Fibroblast of lung (primary cell): ENCODE data around the gene ZSCAN32. TPM values are rescaled to one million over a fixed set of nuclear protein-coding genes. Genes with fewer than 3 reads are reported as not detected.
A peak's percentile ranks its signal among the peaks of the same experiment; 100 is the strongest.

Experiments
- DNase-seq, 2 donors: peaks; one replicate each; pipeline versions ENCODE4 v3.0.0 to v3.0.0-alpha.2; 2010; ENCODE audit warnings: low read depth in 2 of 2
- H2AFZ ChIP-seq: 2 replicates; pipeline ENCODE4 v1.5.1; 2012; ENCODE audit warnings: low read length, control low read depth, inconsistent platforms
- H3K27ac ChIP-seq: 2 replicates; pipeline ENCODE4 v1.5.1; 2011; ENCODE audit warnings: low read length, control low read depth; ENCODE audit not compliant: insufficient read depth
- H3K27me3 ChIP-seq: 2 replicates; pipeline ENCODE4 v1.5.1; 2011; ENCODE audit warnings: mild to moderate bottlenecking, low read length; ENCODE audit not compliant: control insufficient read depth, insufficient read depth
- H3K36me3 ChIP-seq: 2 replicates; pipeline ENCODE4 v1.5.1; 2011; ENCODE audit warnings: low read length; ENCODE audit not compliant: control insufficient read depth, insufficient read depth
- H3K4me1 ChIP-seq: 2 replicates; pipeline ENCODE4 v1.5.1; 2011; ENCODE audit warnings: low read length; ENCODE audit not compliant: control insufficient read depth, insufficient read depth; ENCODE audit errors: extremely low read depth
- H3K4me2 ChIP-seq: 2 replicates; pipeline ENCODE4 v1.5.1; 2011; ENCODE audit warnings: low read length, control low read depth; ENCODE audit not compliant: insufficient read depth; ENCODE audit errors: extremely low read depth
- H3K4me3 ChIP-seq, 4 experiments: fragments of 200-600 bp in 1 of 4; sonication (generic) in 1 of 4; replicated peaks in 1 of 4; 2 replicates each; pipeline ENCODE4 v1.5.1; 2011 to 2016; ENCODE audit warnings: low read length in 4 of 4, low read depth in 3 of 4, mild to moderate bottlenecking in 3 of 4, control low read depth in 2 of 4, inconsistent platforms in 1 of 4, mixed read lengths in 1 of 4; ENCODE audit not compliant: insufficient read depth in 1 of 4; ENCODE audit errors: control extremely low read depth in 1 of 4
- H3K79me2 ChIP-seq: 2 replicates; pipeline ENCODE4 v1.5.1; 2012; ENCODE audit warnings: mild to moderate bottlenecking, low read length, inconsistent platforms; ENCODE audit not compliant: control insufficient read depth, insufficient read depth
- H3K9ac ChIP-seq: 2 replicates; pipeline ENCODE4 v1.5.1; 2011; ENCODE audit warnings: mild to moderate bottlenecking, low read length, control low read depth; ENCODE audit not compliant: insufficient read depth
- H3K9me3 ChIP-seq: 2 replicates; pipeline ENCODE4 v1.5.1; 2012; ENCODE audit warnings: low read depth, low read length; ENCODE audit not compliant: control insufficient read depth, insufficient read depth
- H4K20me1 ChIP-seq: 2 replicates; pipeline ENCODE4 v1.5.1; 2011; ENCODE audit warnings: low read length; ENCODE audit not compliant: control insufficient read depth, insufficient read depth; ENCODE audit errors: extremely low read depth
- CTCF ChIP-seq, 2 donors: IDR thresholded peaks in 1 of 2; conservative IDR thresholded peaks in 1 of 2; 1 replicate in 1 of 2; 2 replicates in 1 of 2; pipeline ENCODE4 v1.5.1; 2011 to 2012; ENCODE audit warnings: low read length in 2 of 2, control low read depth in 1 of 2, inconsistent platforms in 1 of 2, low read depth in 1 of 2, mild to moderate bottlenecking in 1 of 2
- EZH2 ChIP-seq: IDR thresholded peaks from 2 replicates; pipeline ENCODE4 v1.5.1; 2012; ENCODE audit warnings: low read length, control low read depth, mild to moderate bottlenecking; ENCODE audit errors: missing control alignments
- polyA plus RNA-seq, 2 donors: library from polyadenylated mRNA; depleted of rRNA in 1 of 2; stranded (reverse) in 1 of 2; unstranded in 1 of 2; fragments of >200 nt; gene quantifications; 2 replicates each; pipeline ENCODE4 v1.2.1, GENCODE V29; 2011 to 2012; ENCODE audit warnings: missing spikeins in 1 of 2
- total RNA-seq: library from RNA; depleted of rRNA; stranded (reverse); fragments of >200 nt; gene quantifications from 2 replicates; pipeline ENCODE4 v1.2.1, GENCODE V29; 2014

ZSCAN32 gene
- total and polyA plus RNA-seq, 2 donors (not counting 1 experiment from before 2014, with no cell fraction given): 13.7 to 14.1 TPM

DNA sequence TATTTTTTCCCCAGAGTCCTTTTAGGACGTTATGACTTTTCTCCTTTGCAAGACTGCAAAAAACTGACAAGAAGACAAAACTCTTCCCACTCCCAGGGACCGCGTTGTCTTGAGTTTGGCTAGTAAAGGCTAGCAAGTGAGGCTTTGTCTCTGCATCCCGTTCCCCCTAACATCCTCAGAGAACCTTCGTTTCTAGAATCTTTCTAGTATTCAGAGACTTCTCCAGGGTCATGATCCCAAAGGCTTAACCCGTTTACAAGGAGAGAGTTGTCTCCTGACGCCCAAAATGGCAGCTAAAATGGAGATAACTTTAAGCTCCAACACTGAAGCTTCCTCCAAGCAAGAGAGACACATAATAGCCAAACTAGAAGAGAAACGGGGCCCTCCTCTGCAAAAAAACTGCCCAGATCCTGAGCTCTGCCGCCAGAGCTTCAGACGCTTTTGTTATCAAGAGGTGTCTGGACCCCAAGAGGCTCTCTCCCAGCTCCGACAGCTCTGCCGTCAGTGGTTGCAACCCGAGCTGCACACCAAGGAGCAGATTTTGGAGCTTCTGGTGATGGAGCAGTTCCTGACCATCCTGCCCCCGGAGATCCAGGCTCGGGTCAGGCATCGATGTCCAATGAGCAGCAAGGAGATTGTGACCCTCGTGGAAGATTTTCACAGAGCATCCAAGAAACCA is 1.1 kb upstream of the ZSCAN32 start:
- Histone ChIP-seq H3K27me3 (no peaks in the 10 kb centered on the region), H3K79me2 (peaks cover 12% of the 10 kb centered on the region), H2AFZ (peak overlapping the region; percentile 86), H3K4me1 (peaks cover 2% of the 10 kb centered on the region), H3K9ac (peak overlapping the region; percentile 78), H3K9me3 (no peaks in the 10 kb centered on the region), H4K20me1 (no peaks in the 10 kb centered on the region), H3K4me3 (peak overlapping the region; percentile 90 to 100 (median 92)), H3K36me3 (peaks cover 9% of the 10 kb centered on the region), H3K4me2 (peak overlapping the region; percentile 88), H3K27ac (peak overlapping the region; percentile 68)
- TF ChIP-seq CTCF (conservative IDR thresholded peaks at IDR 0.05 in 1 of 2, IDR thresholded peaks at IDR 0.05 in 1 of 2; ENCODE audit: low read depth in 1 of 2, low read length in 2 of 2) (no peak), EZH2 (no peak)
- DNase-seq: peak; percentile 6 to 40

GRCh38 chr16:3400446-3400778 is 392 bp downstream of the ZSCAN32 start:
- TF ChIP-seq EZH2 (no peak), CTCF (conservative IDR thresholded peaks at IDR 0.05 in 1 of 2, IDR thresholded peaks at IDR 0.05 in 1 of 2; ENCODE audit: low read depth in 1 of 2, low read length in 2 of 2) (no peak)
- Histone ChIP-seq H3K79me2 (peaks cover 12% of the 10 kb centered on the region), H2AFZ (peak overlapping the region; percentile 91)

DNA sequence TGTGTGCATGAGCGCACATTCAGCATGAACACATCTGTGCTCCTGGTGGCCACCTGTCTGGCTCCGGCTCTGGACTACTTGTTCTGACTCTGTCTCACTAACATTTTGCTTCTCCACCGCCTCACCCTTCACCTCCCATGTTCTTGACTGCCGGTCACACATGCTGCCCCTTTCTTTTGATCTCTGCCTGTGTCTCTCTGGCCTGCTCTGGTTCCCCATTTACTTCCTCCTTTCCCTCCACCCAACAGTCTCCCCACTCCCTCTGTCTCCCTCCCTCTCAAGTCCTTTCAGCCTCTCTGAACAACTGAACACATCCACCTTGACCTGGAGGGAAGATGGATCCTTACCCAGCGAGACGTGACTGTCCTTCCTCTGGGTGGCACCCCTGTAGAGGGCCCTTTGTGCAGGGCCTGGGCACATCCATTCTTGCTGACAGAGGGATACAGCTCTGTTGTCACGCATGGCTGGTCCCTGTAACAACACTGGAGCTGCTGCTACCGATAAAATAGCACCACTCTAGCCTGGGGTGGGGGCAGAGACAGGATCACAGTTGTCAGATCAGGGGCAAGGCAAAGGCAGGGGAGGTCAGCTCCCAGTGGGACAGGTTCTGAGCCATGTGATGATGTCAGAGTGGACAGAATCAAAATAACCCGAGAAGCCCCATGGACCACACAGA is 11.0 kb downstream of the ZSCAN32 start:
- Histone ChIP-seq H3K27me3 (no peaks in the 10 kb centered on the region), H3K27ac (no peak overlapping the region), H4K20me1 (no peaks in the 10 kb centered on the region), H3K4me3 (no peak overlapping the region), H3K36me3 (peaks cover 14% of the 10 kb centered on the region), H3K4me2 (no peak overlapping the region), H2AFZ (no peak overlapping the region), H3K79me2 (no peaks in the 10 kb centered on the region), H3K4me1 (no peaks in the 10 kb centered on the region), H3K9me3 (no peaks in the 10 kb centered on the region), H3K9ac (no peak overlapping the region)
- no peak for DNase-seq
- no peak for TF ChIP-seq CTCF (conservative IDR thresholded peaks at IDR 0.05 in 1 of 2, IDR thresholded peaks at IDR 0.05 in 1 of 2; ENCODE audit: low read depth in 1 of 2, low read length in 2 of 2)

More at GRCh38 chr16:3400446-3400778, 392 bp downstream of the ZSCAN32 start:
- Histone ChIP-seq H3K27ac (peak overlapping the region; percentile 86), H4K20me1 (no peaks in the 10 kb centered on the region), H3K4me1 (peaks cover 2% of the 10 kb centered on the region), H3K9ac (peak overlapping the region; percentile 87), H3K36me3 (peaks cover 9% of the 10 kb centered on the region), H3K4me3 (peak overlapping the region; percentile 91 to 100 (median 96)), H3K27me3 (no peaks in the 10 kb centered on the region), H3K9me3 (no peaks in the 10 kb centered on the region), H3K4me2 (peak overlapping the region; percentile 84)
- no peak for DNase-seq
